HG03039 (cell line): ENCODE results near the gene CMTM1.
A peak's percentile ranks its signal among the peaks of the same experiment; 100 is the strongest.
"Not testable (repeated sequence)": the region's sequence is repeated elsewhere in the genome, so short reads cannot be mapped to it uniquely, and the experiment has no call there.

Source experiments
- ATAC-seq: cut with Tn5 transposase; IDR thresholded peaks from one replicate; pipeline ENCODE4 v1.9.1; 2021; ENCODE audit warnings: mild to moderate bottlenecking, moderate library complexity; ENCODE audit not compliant: unreplicated experiment

The CMTM1 gene

GRCh38 chr16:66588981-66589713 lies 22.9 kb downstream of the CMTM1 start:
- ATAC-seq: no peak

- no peak for ATAC-seq
Measured at GRCh38 chr16:66590322-66590721, 24.1 kb downstream of the CMTM1 start.

GRCh38 chr16:66591018-66591417 lies 24.8 kb downstream of the CMTM1 start:
- no peak for ATAC-seq

GRCh38 chr16:66592241-66592640 lies 26.0 kb downstream of the CMTM1 start:
- ATAC-seq: no peak

GRCh38 chr16:66592814-66593213 lies 26.6 kb downstream of the CMTM1 start:
- ATAC-seq: no peak

GRCh38 chr16:66594739-66595138 lies 28.5 kb downstream of the CMTM1 start:
- no peak for ATAC-seq

GRCh38 chr16:66596559-66596958 lies 30.3 kb downstream of the CMTM1 start:
- not testable (repeated sequence) for ATAC-seq

- ATAC-seq: no peak
Measured at GRCh38 chr16:66596986-66597848, 31.0 kb downstream of the CMTM1 start.

- ATAC-seq: no peak
Measured at GRCh38 chr16:66598111-66598510, 31.9 kb downstream of the CMTM1 start.

- ATAC-seq: no peak
Measured at GRCh38 chr16:66599726-66600125, 33.5 kb downstream of the CMTM1 start.

GRCh38 chr16:66600477-66600876 lies 34.2 kb downstream of the CMTM1 start:
- ATAC-seq: no peak

- ATAC-seq: no peak
Measured at GRCh38 chr16:66601471-66601870, 35.2 kb downstream of the CMTM1 start.

- ATAC-seq: no peak
Measured at GRCh38 chr16:66603537-66604375, 37.5 kb downstream of the CMTM1 start.

- peak; percentile 55 for ATAC-seq
Measured at GRCh38 chr16:66604376-66605176, 38.3 kb downstream of the CMTM1 start, which contains the start of gene CMTM3. CMTM3 (plus strand) TSS chr16:66604704; CDS start chr16:66604806, 102 bp downstream.

GRCh38 chr16:66605177-66605978 lies 39.1 kb downstream of the CMTM1 start:
- ATAC-seq: peak; percentile 8

GRCh38 chr16:66605979-66606751 lies 39.9 kb downstream of the CMTM1 start:
- ATAC-seq: no peak

- peak; percentile 46 for ATAC-seq
Measured at GRCh38 chr16:66608241-66609138, 42.3 kb downstream of the CMTM1 start.

- ATAC-seq: no peak
Measured at GRCh38 chr16:66609139-66609510, 42.9 kb downstream of the CMTM1 start.
